GM13976 (cell line): ENCODE measurements around the gene PDCD2L.
"Not testable (repeated sequence)": the region's sequence is repeated elsewhere in the genome, so short reads cannot be mapped to it uniquely, and the experiment has no call there.

ENCODE experiments used
- DNase-seq: peaks from one replicate; pipeline ENCODE4 v3.0.0; 2012; ENCODE audit warnings: low spot score
- in situ Hi-C: fragments of 300-500 bp; cut with MboI; formaldehyde crosslinking; loops from one replicate; pipeline ENCODE4 v1.12.0; 2022; ENCODE audit warnings: low sequenced_read_pairs, mixed read lengths, inconsistent platforms; ENCODE audit not compliant: unreplicated experiment
- TF ChIP-seq, protein P1 (sequence below): IDR thresholded peaks from 2 replicates; pipeline ENCODE4 v1.5.1; 2012; ENCODE audit warnings: borderline replicate concordance, mild to moderate bottlenecking; ENCODE audit not compliant: insufficient read depth; ENCODE audit errors: extremely low read depth, missing control alignments, control extremely low read depth

PDCD2L gene

DNA sequence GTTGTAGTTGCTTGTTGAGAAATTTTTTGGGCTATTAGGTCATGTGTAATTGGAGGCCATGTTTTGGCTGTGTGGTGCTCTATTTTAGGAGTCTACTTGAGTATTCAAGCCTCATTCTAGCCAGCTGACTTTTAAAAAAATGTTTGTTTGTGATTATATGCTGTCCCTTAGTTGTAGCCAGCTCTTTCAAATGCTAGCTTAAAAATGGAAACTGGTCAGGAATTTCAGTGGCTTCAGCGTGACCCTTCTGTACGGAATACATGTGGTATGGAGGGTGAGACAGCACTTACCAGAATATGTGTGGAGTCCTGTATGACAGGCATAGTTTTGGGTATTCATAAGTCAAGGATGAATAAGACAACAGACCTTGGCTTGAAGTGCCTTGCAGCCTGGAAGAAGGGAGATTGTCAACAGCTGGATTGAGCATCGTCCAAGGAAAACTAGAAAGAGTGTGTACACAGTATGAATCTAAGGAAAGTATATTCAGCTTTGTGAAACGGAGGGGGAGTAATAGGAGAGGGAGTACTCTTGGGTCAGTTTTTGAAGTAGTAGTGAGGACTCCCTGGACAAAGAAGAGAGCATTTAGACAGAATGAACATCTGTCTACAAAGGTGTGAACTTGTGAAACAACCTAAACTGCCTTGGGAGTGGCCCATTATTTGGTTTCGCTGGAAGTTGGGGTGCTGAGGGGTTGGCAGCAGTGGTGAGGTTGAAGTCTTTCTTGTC lies 57.3 kb downstream of the PDCD2L start:
- in situ Hi-C loops: no loop called here
- TF ChIP-seq, protein P1, sequence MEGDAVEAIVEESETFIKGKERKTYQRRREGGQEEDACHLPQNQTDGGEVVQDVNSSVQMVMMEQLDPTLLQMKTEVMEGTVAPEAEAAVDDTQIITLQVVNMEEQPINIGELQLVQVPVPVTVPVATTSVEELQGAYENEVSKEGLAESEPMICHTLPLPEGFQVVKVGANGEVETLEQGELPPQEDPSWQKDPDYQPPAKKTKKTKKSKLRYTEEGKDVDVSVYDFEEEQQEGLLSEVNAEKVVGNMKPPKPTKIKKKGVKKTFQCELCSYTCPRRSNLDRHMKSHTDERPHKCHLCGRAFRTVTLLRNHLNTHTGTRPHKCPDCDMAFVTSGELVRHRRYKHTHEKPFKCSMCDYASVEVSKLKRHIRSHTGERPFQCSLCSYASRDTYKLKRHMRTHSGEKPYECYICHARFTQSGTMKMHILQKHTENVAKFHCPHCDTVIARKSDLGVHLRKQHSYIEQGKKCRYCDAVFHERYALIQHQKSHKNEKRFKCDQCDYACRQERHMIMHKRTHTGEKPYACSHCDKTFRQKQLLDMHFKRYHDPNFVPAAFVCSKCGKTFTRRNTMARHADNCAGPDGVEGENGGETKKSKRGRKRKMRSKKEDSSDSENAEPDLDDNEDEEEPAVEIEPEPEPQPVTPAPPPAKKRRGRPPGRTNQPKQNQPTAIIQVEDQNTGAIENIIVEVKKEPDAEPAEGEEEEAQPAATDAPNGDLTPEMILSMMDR: no peak
- no peak for DNase-seq

DNA sequence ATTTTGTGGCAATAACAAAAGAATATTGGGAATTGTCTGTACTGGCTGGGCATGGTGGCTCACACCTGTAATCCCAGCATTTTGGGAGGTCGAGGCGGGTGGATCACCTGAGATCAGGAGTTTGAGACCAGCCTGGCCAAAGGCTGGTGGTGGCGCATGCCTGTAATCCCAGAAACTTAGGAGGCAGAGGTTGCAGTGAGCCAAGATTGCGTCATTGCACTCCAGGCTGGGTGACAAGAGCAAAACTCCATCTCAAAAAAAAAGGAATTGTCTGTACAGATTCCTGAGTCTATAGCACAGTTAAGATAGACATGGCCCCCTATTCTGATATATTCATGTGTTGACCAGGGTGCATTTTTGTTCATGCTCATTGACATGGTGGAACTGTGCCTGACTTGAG lies 60.6 kb downstream of the PDCD2L start:
- DNase-seq, in situ Hi-C loops: not testable (repeated sequence)

GRCh38 chr19:34468409-34468808 lies 64.2 kb downstream of the PDCD2L start:
- no peak for DNase-seq
- in situ Hi-C loops: no loop called here
- TF ChIP-seq, protein P1: no peak

- in situ Hi-C loops, DNase-seq: not testable (repeated sequence)
Measured at GRCh38 chr19:34469026-34469425, 64.8 kb downstream of the PDCD2L start.

- in situ Hi-C loops: no loop called here
- TF ChIP-seq, protein P1: no peak
- no peak for DNase-seq
Measured at GRCh38 chr19:34471906-34472700, 67.9 kb downstream of the PDCD2L start.

GRCh38 chr19:34474233-34474989 lies 70.2 kb downstream of the PDCD2L start:
- TF ChIP-seq, protein P1: no peak
- DNase-seq: no peak
- in situ Hi-C loops: no loop called here

DNA sequence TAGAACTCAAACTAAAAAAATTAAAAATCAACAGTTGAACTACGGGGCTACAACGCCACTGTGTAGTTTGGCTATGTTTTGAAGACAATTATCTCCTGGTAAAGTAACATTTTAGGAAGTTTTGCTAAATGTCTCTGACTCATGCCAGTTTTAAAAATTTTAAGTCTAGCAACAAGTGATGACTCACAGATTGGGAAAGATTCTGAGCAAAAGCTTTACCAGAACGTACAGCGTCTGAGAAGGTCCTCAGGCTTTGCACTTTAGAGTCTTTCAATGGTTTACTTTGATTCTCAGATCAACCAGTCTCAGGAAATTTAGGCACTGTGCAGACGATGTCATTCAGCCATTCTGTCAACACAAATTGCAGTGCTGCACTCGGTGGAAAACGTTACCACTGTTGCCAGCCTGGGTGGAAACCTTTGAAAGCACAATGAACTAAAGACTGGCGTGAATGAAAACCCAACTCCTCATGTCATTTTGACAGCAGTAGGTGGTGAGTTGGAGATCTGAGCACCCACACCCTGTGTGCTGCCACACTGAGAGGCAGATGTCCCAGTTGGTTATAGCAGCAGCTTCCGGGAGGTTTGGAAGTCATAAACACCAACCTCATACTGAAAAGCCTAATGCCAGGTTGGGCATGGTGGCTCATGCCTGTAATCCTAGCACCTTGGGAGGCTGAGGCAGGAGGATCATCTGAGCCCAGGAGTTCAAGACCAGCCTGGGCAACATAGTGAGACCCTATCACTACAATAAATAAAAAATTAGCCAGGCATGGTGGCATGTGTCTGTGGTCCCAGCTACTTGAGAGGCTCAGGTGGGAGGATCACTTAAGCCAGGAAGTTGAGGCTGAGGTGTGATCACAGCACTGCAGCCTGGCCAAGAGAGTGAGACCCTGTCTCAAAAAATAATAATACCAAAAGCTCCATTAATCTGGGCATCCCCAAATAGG lies 71.1 kb downstream of the PDCD2L start:
- in situ Hi-C loops: no loop called here
- TF ChIP-seq, protein P1: no peak
- DNase-seq: no peak
